Glomerular endothelial cell (primary cell): ENCODE measurements around the gene C2orf78. TPM values are rescaled to one million over a fixed set of nuclear protein-coding genes. Genes with fewer than 3 reads are reported as not detected.
A peak's percentile ranks its signal among the peaks of the same experiment; 100 is the strongest.

Experiments
- DNase-seq: peaks from one replicate; pipeline ENCODE4 v3.0.0-alpha.2; 2011; ENCODE audit warnings: low read depth, low spot score; ENCODE audit errors: extremely low read depth
- total RNA-seq: library from RNA; depleted of rRNA; stranded (reverse); fragments of >200 nt; gene quantifications from 2 replicates; pipeline ENCODE4 v1.2.3, GENCODE V29; 2015

The C2orf78 gene
- total RNA-seq, 1 donor from 2014 or later = not detected

DNA sequence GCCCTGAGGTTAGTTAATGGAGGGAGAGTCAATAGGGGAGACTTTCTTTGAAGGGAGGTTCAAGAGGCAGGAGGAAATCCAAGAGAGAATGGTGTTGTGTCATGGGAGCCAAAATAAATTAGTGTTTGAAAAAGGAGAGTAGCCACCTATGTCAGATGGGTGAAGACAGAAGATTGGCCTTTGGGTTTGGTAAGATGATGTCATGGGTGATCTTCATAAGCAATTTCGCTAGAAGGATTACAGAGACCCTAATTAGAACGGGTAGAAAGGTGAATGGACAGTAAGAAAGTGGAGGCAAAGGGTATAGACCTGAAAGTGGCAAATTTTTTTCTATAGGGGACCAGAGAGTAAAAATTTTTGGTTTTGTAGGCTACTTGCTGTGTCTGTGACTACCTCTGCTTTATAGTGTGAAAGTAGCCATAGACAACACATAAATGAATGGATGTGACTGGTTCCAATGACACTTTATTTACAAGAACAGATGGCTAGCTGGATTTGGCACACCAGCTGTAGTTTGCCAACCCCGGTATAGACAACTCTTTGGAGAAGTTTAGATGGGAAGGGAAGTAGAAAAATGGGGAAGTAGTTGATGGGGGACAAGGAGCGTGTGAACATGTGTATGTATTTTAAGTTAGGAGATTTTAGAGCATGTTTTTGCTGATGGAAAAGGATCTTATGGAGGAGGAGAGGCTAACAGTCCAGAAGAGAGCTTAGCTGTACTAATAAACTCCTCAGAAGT is 54.0 kb downstream of the C2orf78 start:
- no peak for DNase-seq

DNA sequence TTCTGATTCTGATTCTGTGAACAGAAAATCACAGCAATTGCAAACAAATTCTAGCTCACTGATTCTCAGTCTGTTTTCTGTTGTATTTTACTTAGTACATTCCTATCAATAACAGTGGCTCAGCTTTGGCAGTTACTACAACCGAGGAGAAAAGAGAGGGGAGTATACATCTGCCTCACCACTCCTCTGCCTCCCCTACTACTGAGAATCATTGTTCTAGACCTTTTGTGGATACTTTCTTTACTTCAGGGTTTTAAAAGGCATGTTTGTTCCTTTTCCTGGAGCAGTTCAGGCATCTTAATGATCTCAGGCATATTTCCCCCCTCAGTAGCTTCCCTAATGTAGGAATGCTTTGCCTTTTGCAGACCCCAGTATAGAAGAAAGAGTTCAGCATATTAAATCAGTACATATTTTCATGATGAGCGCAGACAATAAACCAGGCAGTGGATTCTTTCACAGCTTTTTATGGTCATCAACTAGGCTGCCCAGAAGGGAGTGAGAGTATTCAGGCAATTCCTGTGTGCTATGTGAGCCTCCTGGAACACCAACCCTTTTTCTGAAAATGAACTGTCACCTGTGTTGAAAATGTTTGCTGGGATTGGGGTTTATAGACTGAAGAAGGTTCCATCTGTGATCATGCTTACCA is 55.0 kb downstream of the C2orf78 start:
- DNase-seq = no peak

DNA sequence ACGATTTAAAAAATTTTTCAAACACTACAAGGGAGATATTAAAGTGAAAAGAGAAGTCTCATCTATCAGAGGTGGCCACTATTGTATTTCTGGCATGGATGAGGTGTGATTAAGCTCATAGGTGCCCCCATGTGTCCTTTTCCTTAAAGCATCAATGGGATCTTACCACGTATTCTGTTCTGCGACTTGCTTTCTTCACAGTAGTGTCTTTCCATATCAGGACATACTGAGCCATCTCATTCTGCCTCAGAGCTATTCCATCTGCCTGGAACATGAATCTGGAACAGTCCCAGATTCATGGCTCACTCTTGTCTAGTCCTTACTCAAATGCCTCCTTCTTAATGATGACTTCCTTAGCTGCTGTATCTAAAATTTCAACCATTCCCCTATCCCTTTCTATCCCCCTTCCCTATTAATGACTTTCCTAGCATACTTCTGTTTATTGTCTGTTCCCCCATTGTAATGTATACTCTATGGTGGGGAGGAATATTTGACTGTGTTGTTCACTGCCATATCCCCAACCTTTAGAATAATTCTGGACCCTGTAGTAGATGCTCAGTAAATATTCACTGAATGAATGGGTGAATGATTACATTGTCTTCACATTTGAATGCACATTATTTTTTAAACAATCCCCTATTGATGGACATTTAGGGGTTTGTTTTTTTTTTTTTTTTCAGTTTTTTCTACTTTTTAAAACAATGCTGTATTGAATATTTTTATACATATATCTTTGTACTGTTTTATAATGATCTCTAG is 55.8 kb downstream of the C2orf78 start:
- no peak for DNase-seq

DNA sequence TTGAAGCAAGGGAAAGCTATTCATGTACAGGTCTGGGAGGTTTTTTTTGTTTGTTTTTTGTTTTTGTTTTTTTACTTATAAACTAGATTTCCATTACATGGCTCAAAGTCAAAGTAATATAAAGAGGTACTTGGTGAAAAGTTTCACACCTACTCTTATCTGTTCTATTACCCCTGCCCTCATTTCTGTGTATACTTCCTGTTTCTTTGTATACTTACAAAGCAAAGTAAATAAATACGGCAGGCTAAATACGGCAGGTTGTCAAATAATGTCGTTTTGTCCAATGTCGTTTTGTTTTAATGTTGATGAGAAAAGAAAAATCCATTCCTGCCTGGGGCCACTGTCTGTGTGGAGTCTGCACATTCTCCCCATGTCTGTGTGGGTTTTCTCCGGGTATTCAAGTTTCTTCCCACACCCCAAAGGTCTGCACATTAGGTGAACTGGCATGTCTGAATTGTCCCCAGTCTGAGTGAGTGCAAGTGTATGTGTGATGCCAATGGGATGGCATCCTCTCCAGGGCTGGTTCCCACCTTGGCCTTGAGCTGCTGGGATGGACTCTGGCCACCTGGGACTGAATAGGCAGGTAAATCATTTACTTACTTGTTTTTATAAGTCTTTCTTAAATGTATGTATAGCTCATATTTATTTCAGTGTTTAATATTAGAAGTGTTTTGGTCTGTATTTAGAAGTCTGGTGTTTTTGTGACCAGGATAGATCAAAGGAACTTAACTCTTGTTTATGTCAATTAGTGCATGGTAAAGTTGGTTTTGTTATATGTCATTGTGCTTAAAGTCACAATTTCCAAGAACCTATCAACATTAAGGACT is 58.1 kb downstream of the C2orf78 start:
- no peak for DNase-seq

DNA sequence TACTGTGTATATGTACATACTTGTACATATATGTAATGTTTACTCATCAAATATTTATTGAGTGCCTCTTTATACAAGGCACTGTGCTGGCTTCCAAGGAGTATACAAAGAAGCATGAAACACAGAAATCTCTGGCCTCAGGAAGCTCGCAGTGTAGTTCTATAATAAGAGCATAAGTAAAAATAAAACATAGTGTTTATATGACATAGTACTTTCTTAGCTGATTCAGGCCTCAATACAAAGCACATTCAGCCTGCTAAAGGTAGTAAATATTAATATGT is 58.7 kb downstream of the C2orf78 start:
- no peak for DNase-seq

DNA sequence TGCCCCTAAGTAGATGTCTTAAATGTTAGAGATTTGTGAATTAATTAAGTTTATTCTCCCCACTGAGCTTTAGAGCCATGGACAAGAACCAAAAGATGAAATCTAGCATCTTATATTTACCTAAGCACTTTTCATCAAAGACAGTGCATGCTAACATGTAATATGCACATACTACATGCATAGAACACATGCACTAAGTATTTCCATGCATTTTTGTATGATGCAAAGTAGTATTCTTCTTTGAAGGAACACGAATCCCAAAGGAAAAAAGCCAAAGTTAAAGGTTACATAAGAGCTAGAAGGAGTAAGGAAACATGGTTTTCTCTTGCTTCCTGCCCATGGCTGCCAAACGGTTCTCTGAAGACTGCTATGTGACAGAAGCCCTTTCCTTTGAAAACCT is 60.1 kb downstream of the C2orf78 start:
- DNase-seq = no peak

DNA sequence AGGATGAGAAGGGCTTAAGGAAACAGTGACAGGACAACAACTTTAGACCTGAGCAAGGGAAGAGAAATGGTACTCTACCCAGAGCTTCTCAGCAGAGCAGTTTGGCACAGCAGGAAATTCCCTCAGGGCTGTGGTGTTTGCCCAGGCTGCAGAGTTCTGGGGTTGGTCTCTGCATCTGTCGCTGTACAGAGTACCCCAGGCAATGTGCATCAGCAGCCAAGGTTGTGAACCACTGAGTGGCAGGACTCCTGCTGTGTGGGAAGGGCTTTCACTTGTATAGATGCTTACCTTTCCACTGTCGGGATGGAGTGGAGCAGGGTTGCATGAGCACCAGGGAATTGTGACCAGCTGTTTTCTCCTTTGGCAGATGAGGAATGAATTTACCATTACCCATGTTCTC is 66.0 kb downstream of the C2orf78 start:
- DNase-seq = no peak

DNA sequence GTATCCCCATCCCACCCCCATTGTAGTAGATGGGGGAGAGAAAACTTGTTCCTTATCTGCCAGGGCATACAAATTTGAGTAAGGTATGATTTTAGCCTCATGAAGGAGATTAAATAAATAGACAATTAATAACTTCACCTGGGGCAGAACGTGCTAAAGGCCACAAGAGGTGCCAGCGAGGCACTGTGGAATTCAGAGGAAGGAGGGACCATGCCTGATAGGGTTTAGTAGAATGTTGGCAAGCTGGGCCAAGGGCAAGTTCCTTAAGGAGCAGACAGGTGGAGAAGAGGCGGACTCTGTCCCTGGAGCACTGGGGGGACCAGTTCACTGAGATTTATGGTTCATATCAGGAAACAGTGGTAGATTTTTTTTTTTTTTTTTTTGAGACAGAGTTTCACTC is 67.3 kb downstream of the C2orf78 start:
- DNase-seq = no peak

DNA sequence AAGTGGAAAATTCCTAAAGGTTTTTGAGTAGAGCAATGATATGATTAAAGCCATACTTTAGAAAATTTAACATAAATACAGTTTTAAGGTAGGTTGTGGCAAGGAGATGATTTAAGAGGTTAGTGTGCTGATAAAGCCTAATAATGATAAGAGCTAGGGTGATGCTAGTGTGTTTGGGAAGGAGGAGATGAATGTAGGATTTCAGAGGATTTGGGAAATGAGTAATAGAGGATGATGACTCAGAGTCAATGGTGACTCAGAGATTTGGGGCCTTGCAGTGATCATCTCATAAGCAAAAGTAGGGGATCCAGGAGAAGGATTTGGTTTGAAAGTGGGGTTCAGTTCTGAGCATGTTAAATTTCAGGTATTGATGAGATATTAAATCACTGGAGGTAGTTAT is 68.0 kb downstream of the C2orf78 start:
- DNase-seq = peak; percentile 39

DNA sequence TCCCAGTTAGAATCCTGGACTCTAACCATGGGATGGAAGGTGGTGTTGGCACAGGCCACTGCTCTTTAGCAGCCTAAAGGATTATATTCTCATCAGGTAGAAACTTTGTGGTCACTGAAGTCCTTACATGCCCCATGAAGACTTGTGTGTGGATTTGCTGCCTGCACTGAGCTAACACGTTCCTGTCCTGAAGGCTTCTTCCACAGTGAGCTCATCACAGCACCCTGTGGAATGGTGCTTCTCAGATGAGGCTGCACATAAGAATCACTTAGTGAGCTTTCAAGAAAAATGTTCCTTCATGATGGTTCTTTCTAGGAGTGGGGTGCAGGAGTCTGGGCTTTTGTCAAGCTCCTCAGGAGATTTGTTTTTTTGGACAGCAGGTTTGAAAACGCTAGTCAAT is 71.5 kb downstream of the C2orf78 start:
- no peak for DNase-seq

DNA sequence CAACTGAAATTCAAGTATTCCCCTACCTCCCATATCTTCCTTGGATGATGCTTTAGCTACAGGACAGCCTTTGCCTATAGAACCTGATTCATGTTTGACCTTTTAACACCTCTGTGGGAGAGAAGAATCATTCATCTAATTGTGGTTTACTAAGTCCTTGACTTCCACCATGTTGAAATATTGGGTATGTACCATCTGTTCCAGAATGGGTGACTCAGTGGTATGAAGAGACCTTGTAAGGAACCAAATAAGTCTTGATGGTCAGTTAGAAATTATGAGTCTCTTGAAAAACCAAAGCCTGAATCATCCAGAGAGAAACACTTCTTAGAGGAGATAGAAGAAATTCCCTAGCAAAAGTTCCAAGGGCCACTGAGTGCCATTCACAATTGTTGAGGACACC is 72.2 kb downstream of the C2orf78 start:
- DNase-seq = no peak

DNA sequence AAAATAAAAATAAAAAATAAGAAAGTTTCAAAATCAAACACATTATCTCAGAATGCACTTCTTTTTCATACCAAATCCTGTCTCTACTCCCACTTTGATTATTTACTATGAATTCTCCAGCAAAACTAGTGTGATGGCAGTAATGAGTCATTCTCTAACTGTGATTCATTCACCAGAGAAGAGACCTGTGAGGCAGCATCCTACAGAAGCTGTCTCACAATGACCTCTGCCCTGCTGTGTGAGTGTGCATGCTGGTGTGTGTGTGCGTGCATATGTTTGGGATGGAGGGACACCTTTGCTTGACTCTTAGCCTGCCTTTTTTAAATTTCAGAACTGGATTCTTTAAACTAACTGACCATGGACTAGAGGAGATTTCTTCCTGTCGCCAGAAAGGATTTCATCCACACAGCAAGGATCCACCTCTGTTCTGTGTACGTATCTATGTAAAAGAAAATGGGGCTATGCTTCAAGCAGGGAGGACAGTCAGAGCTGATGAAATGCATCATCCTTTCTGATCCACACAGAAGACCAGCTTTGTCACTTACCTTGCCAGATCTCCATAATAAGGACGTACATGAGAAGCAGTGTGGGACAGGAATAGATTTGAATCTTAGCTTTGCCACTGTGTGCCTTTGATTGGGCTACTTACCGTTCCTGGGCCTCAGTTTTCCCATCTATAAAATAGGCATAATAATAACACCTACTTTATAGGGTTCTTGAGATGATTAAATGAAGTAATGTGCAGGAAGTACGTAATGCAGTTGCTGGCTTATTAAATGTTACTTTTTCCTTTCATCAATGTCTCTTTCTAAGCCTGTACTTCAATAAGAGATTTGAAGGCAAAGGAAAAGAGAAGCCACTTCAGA is 76.0 kb downstream of the C2orf78 start:
- peak; percentile 10 for DNase-seq

DNA sequence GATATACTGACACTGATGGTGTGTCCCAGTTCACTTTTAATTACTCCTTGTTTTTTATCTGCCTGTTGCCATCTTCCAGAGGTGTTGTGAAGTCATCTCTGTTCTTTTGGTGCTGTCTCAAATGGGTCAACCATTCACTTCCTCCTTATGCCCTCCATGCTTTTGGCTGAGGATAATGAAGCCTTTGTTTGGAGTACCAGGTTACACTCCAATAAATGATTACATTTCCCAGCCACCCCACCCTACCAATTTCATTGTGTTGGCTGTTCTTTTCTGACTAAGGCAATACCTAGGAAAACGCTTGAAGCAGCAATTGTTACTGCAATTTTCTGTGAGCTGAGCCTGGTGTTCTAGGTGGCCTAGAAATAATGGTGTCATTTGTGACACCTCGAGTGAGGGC is 79.0 kb downstream of the C2orf78 start:
- no peak for DNase-seq

Other genes starting within 250 kb of the C2orf78 start
- gene NAT8, start 141.8 kb upstream of the C2orf78 start, total RNA-seq = not detected in 2 replicates
- 29.1 and 38.8 TPM in 2 replicates for gene TPRKB, start 46.8 kb upstream of the C2orf78 start, total RNA-seq
- gene DUSP11, start 4.1 kb upstream of the C2orf78 start, total RNA-seq = 26.4 and 38.2 TPM in 2 replicates
- 24.0 and 25.2 TPM in 2 replicates for gene STAMBP, start 44.8 kb downstream of the C2orf78 start, total RNA-seq
- 1.6 TPM in 1 of 2 replicates, not detected in the other for gene ACTG2, start 108.8 kb downstream of the C2orf78 start, total RNA-seq
- gene DGUOK, start 142.7 kb downstream of the C2orf78 start, total RNA-seq = 54.9 and 63.0 TPM in 2 replicates
- gene TET3, start 200.7 kb downstream of the C2orf78 start, total RNA-seq = 5.7 and 13.7 TPM in 2 replicates